A172 (cell line): Measurements from ENCODE around the gene DENND4A. TPM values are rescaled to one million over a fixed set of nuclear protein-coding genes. Genes with fewer than 3 reads are reported as not detected.

Experiments
- DNase-seq: peaks from one replicate; pipeline ENCODE4 v3.0.0-alpha.2; 2015; ENCODE audit warnings: low spot score
- total RNA-seq: library from RNA; depleted of rRNA; stranded (reverse); fragments of >200 nt; shearing (Covaris generic); gene quantifications from 2 replicates; pipeline ENCODE4 v1.2.3, GENCODE V29; 2014; rRNA removed

DENND4A gene
- total RNA-seq = 4.6 and 10.3 TPM in 2 replicates

DNA sequence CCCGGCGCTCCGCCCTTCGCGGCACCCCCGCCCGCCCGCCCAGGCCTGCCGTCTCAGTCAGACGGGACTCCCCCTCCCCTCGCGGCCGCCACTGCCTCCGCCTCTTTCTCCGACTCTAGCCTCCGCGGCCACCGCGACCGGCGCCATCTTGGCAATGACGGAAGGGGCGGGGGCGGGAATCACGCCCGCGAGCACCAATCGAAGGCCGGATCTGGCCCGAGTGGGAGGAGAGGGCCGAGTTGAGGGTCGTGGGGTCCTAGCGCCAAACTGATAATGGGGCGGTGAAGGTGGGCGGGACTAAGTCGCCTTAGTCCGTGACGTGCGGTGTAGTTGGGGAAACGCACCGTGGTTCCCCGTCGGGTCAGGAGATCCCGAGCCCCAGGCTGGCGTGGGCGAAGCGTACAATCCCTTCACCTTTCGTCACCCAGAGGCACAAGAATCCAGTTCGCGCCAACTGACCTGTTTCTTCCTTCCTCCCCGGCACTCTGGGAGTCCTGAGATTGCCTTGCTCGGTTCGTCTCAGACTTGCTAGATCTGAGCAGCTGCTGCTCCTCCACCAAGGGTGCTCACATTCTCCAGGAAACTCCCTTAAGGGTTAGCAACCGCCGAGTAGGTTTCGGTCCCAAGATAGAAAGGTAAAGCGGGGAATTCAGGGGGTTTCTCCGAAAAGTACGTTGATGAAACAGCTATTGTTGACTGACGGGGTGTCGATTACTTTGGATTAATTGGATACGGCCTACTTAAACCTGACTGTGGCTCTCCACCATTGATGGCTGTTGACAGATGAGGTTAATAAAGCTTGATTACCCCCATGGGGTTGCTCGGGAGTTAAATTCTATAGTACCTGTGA is at the start of gene DENND4A:
DENND4A (minus strand) TSS at position 156 of the 850 bp plus-strand sequence. CDS start 35,843 bp downstream, outside the sequence.
- peak; percentile 94 for DNase-seq

DNA sequence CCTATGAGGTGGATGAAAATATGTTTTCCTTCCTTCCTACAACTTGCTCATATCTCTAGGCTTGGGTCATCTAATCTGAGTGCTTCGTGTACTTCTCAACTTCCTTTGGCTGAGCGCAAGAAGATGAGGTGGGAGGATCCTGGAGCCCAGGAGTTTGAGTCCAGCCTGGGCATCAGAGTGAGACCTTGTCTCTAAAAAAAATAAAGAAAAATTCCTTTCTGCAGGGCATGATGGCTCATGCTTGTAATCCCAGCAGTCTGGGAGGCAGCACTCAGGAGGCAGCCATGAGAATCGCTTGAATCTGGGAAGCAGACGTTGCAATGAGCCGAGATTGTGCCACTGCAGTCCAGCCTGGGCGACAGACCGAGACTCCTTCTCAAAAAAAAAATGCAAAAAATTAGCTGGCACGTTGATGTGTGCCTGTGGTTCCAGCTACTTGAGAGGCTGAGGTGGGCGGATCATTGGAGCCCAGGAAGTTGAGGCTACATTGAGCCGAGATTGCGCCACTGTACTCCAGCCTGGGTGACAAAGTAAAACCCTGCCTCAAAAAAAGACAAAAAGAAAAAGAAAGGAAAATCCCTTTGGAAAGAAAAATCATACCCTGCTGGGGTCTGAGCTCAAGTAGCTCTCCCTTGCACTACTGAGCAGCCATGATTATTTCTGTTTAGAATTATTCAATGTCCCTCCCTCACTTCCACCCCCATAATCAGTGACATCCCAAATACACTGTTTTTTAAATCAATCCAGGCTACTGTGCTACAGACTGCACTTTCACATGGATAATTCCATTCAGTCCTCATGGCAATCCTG is 49.2 kb upstream of the DENND4A start:
- DNase-seq = no peak

DNA sequence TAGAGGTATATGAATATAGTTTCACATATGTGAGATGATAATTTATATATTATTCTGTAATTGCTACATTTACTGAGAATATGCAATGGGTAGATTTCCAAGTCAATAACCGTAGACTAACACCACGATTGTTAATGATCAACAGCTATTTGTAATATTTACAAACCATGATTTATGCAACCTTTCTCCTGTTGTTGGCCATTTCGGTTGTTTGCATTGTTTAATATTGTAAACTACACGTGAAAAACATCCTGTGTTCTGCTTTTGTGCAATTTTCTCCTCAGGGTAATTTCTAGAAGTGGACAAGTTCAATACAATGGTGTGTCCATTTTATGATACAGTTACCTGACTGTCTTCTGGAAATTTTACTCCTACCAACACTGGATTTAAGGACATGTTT is 47.9 kb upstream of the DENND4A start:
- DNase-seq = no peak

- DNase-seq = no peak
These were observed 47.3 kb upstream of the DENND4A start for GRCh38 chr15:65839354-65839901.

- DNase-seq = no peak
These were observed 45.5 kb upstream of the DENND4A start for GRCh38 chr15:65837301-65838294.

- DNase-seq = no peak
These were observed 44.6 kb upstream of the DENND4A start for GRCh38 chr15:65836665-65837064.

DNA sequence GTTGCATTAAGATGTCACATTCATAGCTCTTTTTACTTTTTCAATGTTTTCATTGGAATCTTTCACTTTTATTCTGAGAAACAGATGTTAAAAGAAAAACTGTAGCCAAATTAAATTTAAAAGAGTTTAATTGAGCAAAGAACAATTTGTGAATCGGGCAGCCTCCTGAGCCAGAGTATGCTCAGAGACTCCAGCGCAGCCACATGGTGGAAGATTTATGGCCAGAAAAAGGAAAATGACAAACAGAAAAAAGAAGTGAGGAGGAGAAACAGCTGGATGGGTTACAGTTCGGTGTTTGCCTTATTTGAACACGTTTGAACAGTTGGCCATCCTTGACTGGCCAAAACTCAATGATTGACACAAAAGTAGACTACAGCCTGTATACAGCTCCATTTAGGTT is 43.4 kb upstream of the DENND4A start:
- no peak for DNase-seq

- no peak for DNase-seq
These were observed 42.6 kb upstream of the DENND4A start for GRCh38 chr15:65834603-65835282.

DNA sequence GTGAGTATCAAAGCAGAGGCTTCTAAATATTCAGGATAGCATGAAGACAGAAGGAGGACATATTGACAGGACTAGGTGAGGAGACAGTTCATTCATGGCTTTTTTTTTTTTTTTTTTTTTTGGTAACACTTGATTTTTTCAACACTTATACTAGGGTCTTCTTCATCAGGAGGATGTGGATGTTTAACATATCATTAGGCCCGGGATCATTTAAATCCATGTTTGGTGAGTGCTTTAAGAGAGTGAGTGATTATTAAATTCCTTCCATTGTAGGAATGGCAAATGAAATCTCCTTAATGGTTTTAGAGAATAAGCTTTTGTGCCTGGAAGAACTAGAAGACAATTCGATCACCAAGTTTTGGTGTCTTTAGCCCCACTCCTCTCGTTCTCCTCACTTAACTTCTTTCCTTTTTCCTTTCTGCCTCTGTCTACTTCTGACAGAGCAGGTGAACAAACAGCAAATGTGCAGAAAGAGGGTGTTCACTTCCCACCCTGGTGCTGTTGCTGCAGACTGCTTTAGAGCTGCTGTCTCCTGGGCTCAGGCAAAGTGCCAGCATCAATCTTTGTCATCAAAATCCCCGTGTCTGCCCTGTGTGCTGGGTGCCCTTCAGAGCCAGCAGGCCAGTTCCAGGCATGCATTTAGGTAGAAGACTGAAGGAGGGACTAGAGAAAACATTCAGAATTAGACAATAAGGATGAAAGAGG is 41.6 kb upstream of the DENND4A start:
- DNase-seq = no peak

- DNase-seq = peak; percentile 92
These were observed 40.7 kb upstream of the DENND4A start for GRCh38 chr15:65832549-65833364.

GRCh38 chr15:65829130-65829764 is 37.2 kb upstream of the DENND4A start:
- DNase-seq = no peak

DNA sequence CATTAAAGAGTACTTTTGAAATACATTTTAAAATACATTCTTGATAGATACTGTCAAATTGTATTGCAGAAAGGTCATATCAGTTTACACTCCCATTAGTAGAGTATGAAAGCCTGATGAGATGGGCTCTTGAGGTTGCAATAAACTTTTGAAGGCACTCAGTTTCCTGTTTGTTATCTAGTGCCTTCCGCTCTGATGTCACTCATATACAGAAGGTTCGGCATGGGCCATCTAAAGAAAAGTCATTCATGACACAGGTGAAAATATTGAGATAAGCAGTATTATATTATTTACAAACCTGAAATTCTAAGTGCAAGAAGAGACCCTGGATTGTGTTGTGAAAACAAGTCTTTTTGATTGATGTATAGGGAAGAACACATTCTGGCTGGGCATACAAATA is 36.5 kb upstream of the DENND4A start:
- no peak for DNase-seq

GRCh38 chr15:65827065-65827464 is 35.0 kb upstream of the DENND4A start:
- DNase-seq = no peak

DNA sequence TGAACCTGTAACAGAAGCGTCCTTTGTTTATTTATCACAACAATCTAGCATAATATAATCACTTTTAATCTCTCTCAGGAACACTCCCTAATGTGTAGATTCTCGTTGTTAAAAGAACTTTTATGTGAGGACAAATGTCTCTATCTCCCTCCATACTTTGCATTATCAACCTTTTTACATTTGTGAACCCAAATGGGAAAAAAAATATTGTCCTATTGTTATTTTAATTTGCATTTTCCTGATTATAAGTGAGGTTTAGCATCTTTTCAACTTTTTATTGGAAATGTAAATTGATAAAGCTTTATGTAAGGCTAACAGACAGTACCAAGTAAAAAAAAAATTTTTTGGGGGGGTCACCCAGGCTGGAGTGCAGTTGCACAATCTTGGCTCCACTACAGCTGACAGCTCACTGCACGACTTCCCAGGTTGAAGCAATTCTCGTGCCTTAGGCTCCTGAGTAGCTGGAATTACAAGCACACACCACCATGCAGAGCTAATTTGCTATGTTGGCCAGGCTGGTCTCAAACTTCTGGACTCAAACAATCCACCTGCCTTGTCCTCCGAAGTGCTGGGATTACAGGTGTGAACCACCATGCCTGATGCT is 33.0 kb upstream of the DENND4A start:
- DNase-seq = no peak

- peak; percentile 60 for DNase-seq
These were observed 32.1 kb upstream of the DENND4A start for GRCh38 chr15:65824031-65824743.

GRCh38 chr15:65822316-65822715 is 30.2 kb upstream of the DENND4A start:
- DNase-seq = no peak

DNA sequence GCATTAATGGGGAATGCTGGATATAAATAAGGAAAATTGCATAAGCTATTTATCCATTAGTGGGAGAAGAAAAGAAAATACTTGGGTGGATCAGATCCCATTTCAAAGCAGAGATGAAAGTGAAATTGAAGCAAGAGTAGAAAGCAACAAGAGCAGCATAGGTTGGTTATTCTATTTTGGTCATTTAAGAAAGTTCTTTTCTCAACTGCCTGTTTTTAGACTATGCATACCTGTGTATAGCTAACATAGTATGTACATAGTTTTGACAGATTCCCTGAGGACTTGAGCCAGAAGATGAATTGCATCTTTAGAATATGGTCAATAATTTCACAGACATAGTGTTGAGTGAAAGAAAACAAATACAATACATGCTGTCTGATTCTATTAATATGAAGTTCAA is 29.0 kb upstream of the DENND4A start:
- no peak for DNase-seq

DNA sequence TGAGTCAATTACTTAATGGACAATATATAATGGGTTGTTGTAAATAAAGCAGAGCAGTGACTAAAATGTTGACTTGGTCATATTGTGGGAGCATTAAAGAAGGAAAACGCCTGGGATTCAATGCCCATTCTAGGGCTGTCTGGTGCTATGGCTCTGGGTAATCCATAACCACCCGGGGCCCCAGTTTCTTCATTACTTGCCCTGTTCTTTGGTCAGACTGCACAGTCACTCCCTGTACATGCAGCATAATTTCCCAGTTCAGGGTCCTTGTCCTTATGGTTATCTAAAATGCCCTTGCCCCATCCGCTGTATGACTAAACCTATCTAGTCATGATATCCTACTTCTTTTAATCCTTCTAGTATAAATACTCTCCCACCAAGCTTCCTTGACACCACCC is 27.5 kb upstream of the DENND4A start:
- DNase-seq = no peak
